HEK293T (cell line): ENCODE measurements around the gene EHBP1.

Experiments
- CTCF ChIA-PET: fragments of 350-600 bp; formaldehyde crosslinking; extraction: SDS; loops from one replicate; lab custom pipeline; 2021; ENCODE audit warnings: antibody characterized with exemption, inconsistent platforms; lab: Yijun Ruan, JAX
- POLR2A ChIA-PET: fragments of 350-600 bp; formaldehyde crosslinking; extraction: SDS; loops from one replicate; lab custom pipeline; 2020; ENCODE audit warnings: antibody characterized with exemption, inconsistent platforms; lab: Yijun Ruan, JAX
- DNase-seq: peaks from one replicate; pipeline ENCODE4 v3.0.0; 2012; ENCODE audit warnings: mixed read lengths; ENCODE audit errors: extremely low spot score
- ARNT ChIP-seq: fragments of 450-650 bp; IDR thresholded peaks from 2 replicates; pipeline ENCODE4 v1.6.1; 2017; ENCODE audit warnings: mild to moderate bottlenecking
- BHLHE40 ChIP-seq: fragments of 450-650 bp; IDR thresholded peaks from 2 replicates; pipeline ENCODE4 v1.6.1; 2016; ENCODE audit warnings: mild to moderate bottlenecking, moderate library complexity, borderline replicate concordance
- CTBP1 ChIP-seq: fragments of 450-650 bp; IDR thresholded peaks from 2 replicates; pipeline ENCODE4 v1.6.1; 2016; ENCODE audit warnings: borderline replicate concordance
- ELF4 ChIP-seq: fragments of 450-650 bp; IDR thresholded peaks from 2 replicates; pipeline ENCODE4 v1.6.1; 2017; ENCODE audit warnings: antibody characterized with exemption
- FOXA1 ChIP-seq: fragments of 450-650 bp; IDR thresholded peaks from 2 replicates; pipeline ENCODE4 v1.6.1; 2016; ENCODE audit warnings: mild to moderate bottlenecking
- FOXK2 ChIP-seq: fragments of 450-650 bp; IDR thresholded peaks from 2 replicates; pipeline ENCODE4 v1.6.1; 2016; ENCODE audit warnings: mild to moderate bottlenecking
- FOXM1 ChIP-seq: fragments of 450-650 bp; IDR thresholded peaks from 2 replicates; pipeline ENCODE4 v1.6.1; 2017; ENCODE audit warnings: mild to moderate bottlenecking, borderline replicate concordance
- HDGF ChIP-seq: fragments of 450-650 bp; IDR thresholded peaks from 2 replicates; pipeline ENCODE4 v1.6.1; 2017; ENCODE audit warnings: antibody characterized with exemption, borderline replicate concordance
- L3MBTL2 ChIP-seq: fragments of 450-650 bp; conservative IDR thresholded peaks from 2 replicates; pipeline ENCODE4 v1.6.1; 2016; ENCODE audit warnings: mild to moderate bottlenecking
- LEF1 ChIP-seq: fragments of 450-650 bp; IDR thresholded peaks from 2 replicates; pipeline ENCODE4 v1.6.1; 2017; ENCODE audit warnings: mild to moderate bottlenecking, borderline replicate concordance
- NFRKB ChIP-seq: fragments of 450-650 bp; IDR thresholded peaks from 2 replicates; pipeline ENCODE4 v1.6.1; 2016; ENCODE audit warnings: mild to moderate bottlenecking, moderate library complexity
- PKNOX1 ChIP-seq: fragments of 450-650 bp; IDR thresholded peaks from 2 replicates; pipeline ENCODE4 v1.6.1; 2016
- SP1 ChIP-seq: fragments of 450-650 bp; IDR thresholded peaks from 2 replicates; pipeline ENCODE4 v1.6.1; 2017
- SUZ12 ChIP-seq: fragments of 450-650 bp; IDR thresholded peaks from 2 replicates; pipeline ENCODE4 v1.6.1; 2016; ENCODE audit warnings: mild to moderate bottlenecking
- TARDBP ChIP-seq: fragments of 450-650 bp; IDR thresholded peaks from 2 replicates; pipeline ENCODE4 v1.6.1; 2016
- ZNF384 ChIP-seq: fragments of 450-650 bp; IDR thresholded peaks from 2 replicates; pipeline ENCODE4 v1.6.1; 2016

Gene EHBP1

GRCh38 chr2:62956651-62957050 lies 251.1 kb downstream of the EHBP1 start:
- TF ChIP-seq TARDBP (no peak), NFRKB (no peak), PKNOX1 (no peak), CTBP1 (no peak), LEF1 (no peak), L3MBTL2 (no peak), HDGF (no peak), SP1 (no peak), ELF4 (no peak), ZNF384 (no peak), FOXA1 (no peak), BHLHE40 (no peak), FOXK2 (no peak), SUZ12 (no peak), ARNT (no peak)
- ChIA-PET CTCF (no interaction called here), POLR2A (no interaction called here)
- DNase-seq: no peak

GRCh38 chr2:62958206-62958605 lies 252.7 kb downstream of the EHBP1 start:
- CTCF ChIA-PET: no interaction called here
- TF ChIP-seq PKNOX1: no peak
- TF ChIP-seq SP1: no peak
- no peak for TF ChIP-seq ZNF384
- no peak for TF ChIP-seq SUZ12
- TF ChIP-seq ARNT: no peak
- no peak for TF ChIP-seq NFRKB
- TF ChIP-seq TARDBP: no peak
- no peak for TF ChIP-seq BHLHE40
- no peak for TF ChIP-seq L3MBTL2
- TF ChIP-seq LEF1: no peak
- no peak for TF ChIP-seq HDGF
- no peak for TF ChIP-seq FOXK2
- no peak for TF ChIP-seq FOXA1
- TF ChIP-seq ELF4: no peak
- no peak for TF ChIP-seq CTBP1
- TF ChIP-seq FOXM1: no peak
- no peak for DNase-seq
- POLR2A ChIA-PET: no interaction called here

- ChIA-PET POLR2A (no interaction called here), CTCF (no interaction called here)
- TF ChIP-seq SP1 (no peak), FOXM1 (no peak), ELF4 (no peak)
- no peak for DNase-seq
Observed at GRCh38 chr2:62964050-62964449, 258.5 kb downstream of the EHBP1 start.

- DNase-seq: no peak
- ChIA-PET POLR2A (no interaction called here), CTCF (no interaction called here)
- TF ChIP-seq HDGF: no peak
- TF ChIP-seq FOXA1: no peak
- no peak for TF ChIP-seq SP1
- TF ChIP-seq FOXM1: no peak
- no peak for TF ChIP-seq ARNT
- no peak for TF ChIP-seq L3MBTL2
Observed at GRCh38 chr2:62964671-62965070, 259.2 kb downstream of the EHBP1 start.

GRCh38 chr2:62966991-62967390 lies 261.5 kb downstream of the EHBP1 start:
- ChIA-PET CTCF (no interaction called here), POLR2A (no interaction called here)
- no peak for DNase-seq

GRCh38 chr2:62968168-62968567 lies 262.7 kb downstream of the EHBP1 start:
- no peak for DNase-seq
- TF ChIP-seq ZNF384 (no peak), SP1 (no peak), FOXM1 (no peak), NFRKB (no peak), TARDBP (no peak), FOXA1 (no peak), L3MBTL2 (no peak), LEF1 (no peak), ELF4 (no peak), HDGF (no peak), PKNOX1 (no peak), CTBP1 (no peak)
- CTCF ChIA-PET: no interaction called here
- POLR2A ChIA-PET: no interaction called here

More at GRCh38 chr2:62966991-62967390, 261.5 kb downstream of the EHBP1 start:
- no peak for TF ChIP-seq TARDBP
- TF ChIP-seq BHLHE40: no peak
- TF ChIP-seq FOXA1: no peak
- no peak for TF ChIP-seq CTBP1
- TF ChIP-seq FOXM1: no peak
- no peak for TF ChIP-seq FOXK2
- no peak for TF ChIP-seq NFRKB

- ChIA-PET POLR2A (no interaction called here), CTCF (no interaction called here)
- no peak for DNase-seq
- TF ChIP-seq ELF4 (no peak), ZNF384 (no peak), TARDBP (no peak), BHLHE40 (no peak), FOXK2 (no peak), CTBP1 (no peak), NFRKB (no peak), SUZ12 (no peak), FOXA1 (no peak), L3MBTL2 (no peak), HDGF (no peak), LEF1 (no peak), SP1 (no peak), PKNOX1 (no peak), ARNT (no peak), FOXM1 (no peak)
Observed at GRCh38 chr2:62968668-62969067, 263.2 kb downstream of the EHBP1 start.
